HFF-Myc (cell line): ENCODE data around the gene TNS4.

Experiments
- DNase-seq: peaks from one replicate; pipeline ENCODE4 v3.0.0-alpha.2; 2011; ENCODE audit warnings: low read depth; ENCODE audit errors: extremely low read depth
- H3K4me3 ChIP-seq: replicated peaks from 2 replicates; pipeline ENCODE4 v1.5.1; 2011; ENCODE audit warnings: low read depth, mild to moderate bottlenecking, control low read depth, low read length
- TF ChIP-seq, protein P1 (sequence below): IDR thresholded peaks from 2 replicates; pipeline ENCODE4 v1.5.1; 2012; ENCODE audit warnings: mild to moderate bottlenecking, low read depth, low read length, control low read depth; ENCODE audit errors: missing control alignments

TNS4 gene

DNA sequence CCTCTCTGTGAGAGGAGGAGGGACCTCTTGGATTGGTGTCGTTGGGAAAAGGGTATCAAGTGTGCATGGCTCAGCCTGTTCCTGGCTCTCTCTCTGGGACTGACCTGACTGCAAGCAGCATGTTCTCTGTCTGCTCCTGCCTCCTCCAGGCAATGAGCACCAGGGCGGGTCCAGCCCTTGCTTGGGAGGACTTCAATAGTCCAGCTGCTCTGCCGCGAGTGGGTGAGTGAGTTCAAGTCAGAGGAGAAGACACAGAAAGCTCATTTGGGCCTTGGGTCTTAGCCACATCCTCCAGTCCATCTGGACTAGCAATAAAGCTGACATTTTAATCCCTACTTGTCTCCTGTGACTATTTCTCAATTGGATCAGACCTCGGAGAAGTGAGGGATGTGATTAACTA lies 25.2 kb upstream of the TNS4 start:
- no peak for DNase-seq
- TF ChIP-seq, protein P1, sequence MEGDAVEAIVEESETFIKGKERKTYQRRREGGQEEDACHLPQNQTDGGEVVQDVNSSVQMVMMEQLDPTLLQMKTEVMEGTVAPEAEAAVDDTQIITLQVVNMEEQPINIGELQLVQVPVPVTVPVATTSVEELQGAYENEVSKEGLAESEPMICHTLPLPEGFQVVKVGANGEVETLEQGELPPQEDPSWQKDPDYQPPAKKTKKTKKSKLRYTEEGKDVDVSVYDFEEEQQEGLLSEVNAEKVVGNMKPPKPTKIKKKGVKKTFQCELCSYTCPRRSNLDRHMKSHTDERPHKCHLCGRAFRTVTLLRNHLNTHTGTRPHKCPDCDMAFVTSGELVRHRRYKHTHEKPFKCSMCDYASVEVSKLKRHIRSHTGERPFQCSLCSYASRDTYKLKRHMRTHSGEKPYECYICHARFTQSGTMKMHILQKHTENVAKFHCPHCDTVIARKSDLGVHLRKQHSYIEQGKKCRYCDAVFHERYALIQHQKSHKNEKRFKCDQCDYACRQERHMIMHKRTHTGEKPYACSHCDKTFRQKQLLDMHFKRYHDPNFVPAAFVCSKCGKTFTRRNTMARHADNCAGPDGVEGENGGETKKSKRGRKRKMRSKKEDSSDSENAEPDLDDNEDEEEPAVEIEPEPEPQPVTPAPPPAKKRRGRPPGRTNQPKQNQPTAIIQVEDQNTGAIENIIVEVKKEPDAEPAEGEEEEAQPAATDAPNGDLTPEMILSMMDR, result no peak
- H3K4me3 ChIP-seq, result no peak overlapping the region

DNA sequence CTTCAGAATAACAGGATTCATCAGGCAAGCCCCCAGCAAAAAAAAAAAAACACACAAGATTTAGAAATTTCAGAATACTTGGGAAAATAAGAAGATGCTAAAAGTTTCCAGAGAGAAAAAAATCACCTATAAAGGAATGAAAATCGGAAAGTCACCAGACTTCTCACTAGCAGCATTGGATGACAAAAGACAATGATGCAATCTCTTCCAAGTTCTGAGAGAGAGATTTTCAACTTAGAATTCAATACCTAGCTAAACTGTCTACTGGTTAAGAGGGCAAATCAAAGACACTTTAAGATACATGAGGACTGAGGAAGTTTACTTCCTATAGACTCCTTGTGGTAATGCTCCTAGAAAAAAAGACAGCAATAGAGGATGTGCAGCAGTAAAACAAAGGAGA lies 23.9 kb upstream of the TNS4 start:
- TF ChIP-seq, protein P1, result no peak
- no peak for DNase-seq
- H3K4me3 ChIP-seq, result no peak overlapping the region

DNA sequence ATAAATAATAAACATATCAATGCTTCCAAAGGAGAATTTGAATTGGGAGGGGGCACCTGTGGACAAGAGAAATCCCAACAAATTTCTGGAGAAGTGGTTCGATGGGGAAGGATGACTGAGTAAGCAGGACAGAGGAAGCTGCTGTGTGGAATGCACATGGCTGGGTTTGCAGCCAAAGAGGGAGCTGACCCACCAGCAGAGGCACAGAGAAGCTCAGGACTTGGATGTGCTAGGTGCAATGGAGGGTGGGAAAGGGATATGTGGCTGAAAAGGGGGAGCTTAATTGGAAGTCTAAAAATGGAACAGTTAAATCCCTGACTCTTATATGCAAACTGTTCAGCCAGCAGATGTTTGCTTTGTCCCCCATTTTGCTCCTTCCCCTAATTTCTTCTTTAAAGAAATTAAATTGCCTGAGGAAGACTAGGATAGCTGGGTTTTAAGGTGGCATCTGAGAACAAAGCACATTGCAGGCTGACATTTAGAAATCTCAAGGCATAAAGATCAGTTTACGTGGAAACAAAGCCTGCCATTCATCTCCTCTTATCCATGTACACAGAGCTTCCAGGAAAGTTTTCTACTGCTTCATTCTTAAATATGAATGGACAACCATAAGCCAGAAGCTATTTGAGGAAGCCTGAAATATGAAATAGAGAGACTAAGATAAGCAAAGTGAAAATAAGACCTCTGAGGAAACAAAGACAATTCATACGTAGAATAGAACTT lies 23.0 kb upstream of the TNS4 start:
- TF ChIP-seq, protein P1, result no peak
- no peak overlapping the region for H3K4me3 ChIP-seq
- no peak for DNase-seq

DNA sequence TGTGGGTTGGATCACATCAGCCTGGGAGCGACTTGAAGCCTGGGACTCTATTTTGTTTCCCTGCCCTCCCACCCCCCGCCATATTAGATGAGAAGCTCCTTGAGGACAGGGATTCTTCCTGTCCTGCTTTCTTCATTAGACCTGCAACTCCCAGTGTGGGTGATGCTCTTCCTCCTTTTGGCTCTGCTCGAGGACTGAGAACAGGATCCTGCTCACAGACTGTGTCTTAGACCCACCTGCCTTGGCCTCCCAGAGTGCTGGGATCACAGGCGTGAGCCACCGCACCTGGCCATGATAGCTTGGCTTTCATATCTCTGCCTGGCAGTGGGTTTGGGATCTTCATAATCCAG lies 21.5 kb upstream of the TNS4 start:
- DNase-seq, result no peak
- TF ChIP-seq, protein P1, result no peak
- no peak overlapping the region for H3K4me3 ChIP-seq

DNA sequence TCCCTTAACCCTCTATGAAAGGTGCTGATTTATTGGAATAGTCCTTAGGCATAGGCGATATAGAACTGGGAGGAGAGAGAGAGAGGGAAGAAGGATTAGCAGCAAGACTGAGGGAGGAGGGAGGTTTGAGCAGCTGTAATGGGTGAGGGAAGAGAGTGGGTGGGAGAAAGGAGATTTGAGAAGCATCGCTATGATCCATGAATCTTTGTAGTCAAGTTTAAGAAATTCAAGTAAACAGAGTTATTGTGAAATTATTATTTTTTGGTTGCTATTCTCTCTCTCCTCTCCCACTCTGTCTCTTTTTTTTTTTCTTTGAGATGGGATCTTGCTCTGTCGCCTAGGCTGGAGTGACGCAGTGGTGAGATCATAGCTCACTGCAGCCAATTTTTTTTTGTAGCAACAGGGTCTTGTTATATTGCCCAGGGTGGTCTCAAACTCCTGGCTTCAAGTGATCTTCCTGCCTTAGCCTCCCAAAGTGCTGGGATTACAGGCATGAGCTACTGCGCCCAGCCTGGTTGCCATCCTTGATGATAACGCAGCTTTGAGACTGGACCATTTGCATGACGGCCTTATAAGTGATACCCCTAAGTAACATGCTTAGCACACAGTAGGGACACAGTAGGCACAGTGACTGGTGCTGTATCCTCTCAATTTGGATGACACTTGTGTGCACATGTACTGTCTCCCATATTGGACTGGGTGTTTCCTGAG lies 21.0 kb upstream of the TNS4 start:
- DNase-seq, result no peak
- TF ChIP-seq, protein P1, result no peak
- no peak overlapping the region for H3K4me3 ChIP-seq

DNA sequence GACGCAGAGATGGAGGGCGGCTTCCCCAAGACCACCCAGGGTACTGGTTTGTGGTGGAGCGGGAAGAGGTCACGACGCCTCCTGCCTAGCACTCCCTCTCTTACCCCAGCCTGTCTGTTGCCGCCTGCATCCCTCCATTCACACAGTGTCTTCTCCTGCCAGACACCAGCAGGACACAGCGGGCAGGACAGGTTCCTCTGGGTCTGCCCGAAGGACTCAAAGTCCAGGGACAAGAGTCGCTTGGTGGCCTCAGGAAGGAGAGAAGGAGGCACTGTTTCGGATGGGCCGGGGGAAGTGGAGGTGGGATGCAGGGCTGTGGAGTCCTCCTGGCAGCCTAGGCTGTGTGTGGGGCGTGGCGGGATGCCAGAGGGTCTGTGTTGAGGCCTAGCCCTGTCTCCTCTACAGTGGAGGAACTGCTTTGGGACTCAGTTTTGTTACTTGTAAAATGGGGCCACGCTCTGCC lies 19.6 kb upstream of the TNS4 start:
- TF ChIP-seq, protein P1, result no peak
- no peak overlapping the region for H3K4me3 ChIP-seq
- DNase-seq, result no peak
